ENCODE results near the gene PIGZ.

The PIGZ gene

DNA sequence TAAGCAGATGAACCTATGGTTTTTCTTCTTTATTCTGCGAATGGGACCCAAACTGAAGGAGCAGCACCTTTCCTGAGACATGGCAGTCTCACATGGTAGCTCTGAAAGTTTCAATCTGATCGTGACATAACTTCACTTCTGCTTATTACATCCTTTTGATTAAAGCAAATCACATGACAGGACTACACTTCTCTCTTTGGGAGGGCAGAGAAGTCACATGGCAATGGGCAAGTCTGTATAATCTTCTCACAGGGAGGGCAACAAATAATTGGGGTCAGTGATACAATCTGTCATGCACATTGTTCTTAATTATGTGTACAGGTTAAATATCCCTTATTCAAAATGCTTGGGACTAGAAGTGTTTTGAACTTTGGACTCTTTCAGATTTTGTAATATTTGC lies 47.9 kb downstream of the PIGZ start:
- H3K4me3 ChIP-seq: no peak overlapping the region
- TF ChIP-seq, protein P1, sequence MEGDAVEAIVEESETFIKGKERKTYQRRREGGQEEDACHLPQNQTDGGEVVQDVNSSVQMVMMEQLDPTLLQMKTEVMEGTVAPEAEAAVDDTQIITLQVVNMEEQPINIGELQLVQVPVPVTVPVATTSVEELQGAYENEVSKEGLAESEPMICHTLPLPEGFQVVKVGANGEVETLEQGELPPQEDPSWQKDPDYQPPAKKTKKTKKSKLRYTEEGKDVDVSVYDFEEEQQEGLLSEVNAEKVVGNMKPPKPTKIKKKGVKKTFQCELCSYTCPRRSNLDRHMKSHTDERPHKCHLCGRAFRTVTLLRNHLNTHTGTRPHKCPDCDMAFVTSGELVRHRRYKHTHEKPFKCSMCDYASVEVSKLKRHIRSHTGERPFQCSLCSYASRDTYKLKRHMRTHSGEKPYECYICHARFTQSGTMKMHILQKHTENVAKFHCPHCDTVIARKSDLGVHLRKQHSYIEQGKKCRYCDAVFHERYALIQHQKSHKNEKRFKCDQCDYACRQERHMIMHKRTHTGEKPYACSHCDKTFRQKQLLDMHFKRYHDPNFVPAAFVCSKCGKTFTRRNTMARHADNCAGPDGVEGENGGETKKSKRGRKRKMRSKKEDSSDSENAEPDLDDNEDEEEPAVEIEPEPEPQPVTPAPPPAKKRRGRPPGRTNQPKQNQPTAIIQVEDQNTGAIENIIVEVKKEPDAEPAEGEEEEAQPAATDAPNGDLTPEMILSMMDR (IDR thresholded peaks at IDR 0.05): no peak
- H3K27ac ChIP-seq: no peak overlapping the region
- no peak for DNase-seq (ENCODE audit: low spot score)

DNA sequence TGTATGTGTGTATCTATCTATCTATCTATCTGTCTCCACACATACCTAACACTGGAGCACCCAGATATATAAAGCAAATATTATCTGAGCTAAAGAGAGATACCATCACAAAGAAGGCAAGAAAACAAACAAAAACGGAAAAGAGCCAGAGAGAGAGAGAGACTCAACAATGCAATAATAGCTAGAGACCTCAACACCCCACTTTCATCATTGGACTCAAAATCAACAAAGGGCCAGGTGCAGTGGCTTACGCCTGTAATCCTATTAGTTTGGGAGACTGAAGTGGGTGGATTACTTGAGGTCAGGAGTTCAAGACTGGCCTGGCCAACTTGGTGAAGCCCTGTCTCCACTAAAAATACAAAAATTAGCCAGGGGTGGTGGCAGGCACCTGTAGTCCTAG lies 49.7 kb downstream of the PIGZ start:
- no peak overlapping the region for H3K27ac ChIP-seq

DNA sequence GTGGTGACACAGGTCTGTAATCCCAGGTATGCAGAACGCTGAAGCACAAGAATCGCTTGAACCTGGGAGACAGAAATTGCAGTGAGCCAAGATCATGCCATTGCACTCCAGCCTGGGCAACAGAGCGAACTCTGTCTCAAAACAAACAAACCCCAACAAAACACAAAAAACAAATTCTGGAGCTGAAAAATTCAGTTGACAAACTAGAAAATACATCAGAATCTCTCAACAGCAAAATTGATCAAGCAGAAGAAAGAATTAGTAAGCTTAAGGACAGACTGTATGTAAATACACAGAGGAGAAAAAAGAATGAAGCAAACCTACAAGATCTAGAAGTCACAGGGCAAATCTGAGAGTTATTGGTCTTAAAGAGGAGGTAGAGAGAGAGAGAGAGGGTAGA lies 51.6 kb downstream of the PIGZ start:
- DNase-seq (ENCODE audit: low spot score): no peak
- TF ChIP-seq, protein P1 (IDR thresholded peaks at IDR 0.05): no peak
- no peak overlapping the region for H3K4me3 ChIP-seq
- no peak overlapping the region for H3K27ac ChIP-seq

More for the DNA sequence above, 49.7 kb downstream of the PIGZ start:
- TF ChIP-seq, protein P1 (IDR thresholded peaks at IDR 0.05): no peak
- no peak for DNase-seq (ENCODE audit: low spot score)
- H3K4me3 ChIP-seq: no peak overlapping the region

DNA sequence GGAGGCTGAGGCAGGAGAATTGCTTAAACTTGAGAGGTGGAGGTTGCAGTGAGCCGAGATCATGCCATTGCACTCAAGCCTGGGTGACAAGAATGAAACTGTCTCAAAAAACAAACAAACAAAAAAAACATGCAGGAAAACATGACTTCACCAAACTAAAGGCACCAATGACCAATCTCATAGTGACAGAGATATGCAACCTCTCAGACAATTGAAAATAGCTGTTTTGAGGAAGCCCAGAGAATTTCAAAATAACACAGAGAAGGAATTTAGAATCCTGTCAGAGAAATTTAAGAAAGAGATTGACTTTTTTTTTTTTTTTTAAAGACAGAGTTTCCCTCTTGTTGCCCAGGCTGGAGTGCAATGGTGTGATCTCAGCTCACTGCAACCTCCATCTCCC lies 52.4 kb downstream of the PIGZ start:
- TF ChIP-seq, protein P1 (IDR thresholded peaks at IDR 0.05): no peak
- Histone ChIP-seq H3K27ac (no peak overlapping the region), H3K4me3 (no peak overlapping the region)
- DNase-seq (ENCODE audit: low spot score): no peak

DNA sequence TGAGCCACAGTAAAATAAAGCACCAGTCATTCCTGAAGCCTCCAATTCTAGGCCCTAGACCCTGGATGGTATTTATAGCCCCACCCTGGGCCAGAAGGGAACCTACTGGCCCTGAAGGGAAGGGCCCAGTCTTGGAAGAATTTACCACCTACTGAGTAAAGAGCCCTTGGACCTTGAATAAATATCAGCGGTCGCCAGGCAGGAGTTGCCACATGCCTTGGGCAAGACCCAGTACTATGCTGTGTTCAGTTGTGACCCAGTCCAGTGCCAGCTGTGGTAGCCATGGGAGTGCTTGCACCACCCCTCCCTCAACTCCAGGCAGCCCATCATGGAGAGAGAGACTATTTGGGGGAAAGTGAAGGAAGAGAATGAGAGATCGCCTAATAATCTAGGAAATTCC lies 53.3 kb downstream of the PIGZ start:
- H3K27ac ChIP-seq: no peak overlapping the region
- TF ChIP-seq, protein P1 (IDR thresholded peaks at IDR 0.05): no peak
- H3K4me3 ChIP-seq: no peak overlapping the region

DNA sequence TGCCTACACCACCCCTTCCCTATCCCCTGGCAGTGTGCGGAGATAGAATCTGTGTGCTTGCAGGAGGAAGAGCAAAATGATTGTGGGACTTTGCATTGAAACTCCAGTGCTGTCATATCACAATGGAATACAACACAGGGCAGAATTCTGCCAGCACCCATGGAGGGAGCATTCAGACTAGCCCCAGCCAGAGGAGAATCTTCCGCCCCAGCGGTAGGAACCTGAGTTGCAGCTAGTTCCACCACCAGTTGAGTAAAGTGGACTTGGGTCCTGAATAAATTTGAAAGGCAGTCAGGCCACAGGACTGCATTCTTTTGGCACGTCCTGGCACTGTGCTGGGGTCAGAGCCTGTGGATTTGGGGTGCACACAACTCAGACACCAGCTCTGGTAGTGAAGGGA lies 53.8 kb downstream of the PIGZ start:
- no peak for DNase-seq (ENCODE audit: low spot score)
- TF ChIP-seq, protein P1 (IDR thresholded peaks at IDR 0.05): no peak
- H3K27ac ChIP-seq: no peak overlapping the region
- no peak overlapping the region for H3K4me3 ChIP-seq

More for the DNA sequence above, 53.3 kb downstream of the PIGZ start:
- no peak for DNase-seq (ENCODE audit: low spot score)

DNA sequence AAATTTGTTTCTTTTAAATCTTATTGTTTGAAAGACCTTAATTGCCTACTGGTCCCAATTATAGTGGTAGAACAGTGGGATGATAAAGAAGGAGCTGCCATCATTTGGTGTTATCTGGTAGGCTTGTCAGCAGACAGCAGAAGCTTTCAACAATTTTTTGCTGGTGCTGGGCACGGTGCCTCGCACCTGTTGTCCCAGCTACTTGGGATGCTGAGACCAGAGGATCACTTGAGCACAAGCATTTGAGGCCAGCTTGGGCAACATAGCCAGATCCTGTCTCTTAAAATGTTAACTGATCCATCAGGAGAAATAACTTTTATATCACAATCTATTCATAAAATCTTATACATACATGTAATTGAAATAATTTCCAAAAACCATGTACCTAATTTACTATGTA lies 64.9 kb downstream of the PIGZ start:
- TF ChIP-seq, protein P1 (IDR thresholded peaks at IDR 0.05): no peak
- H3K27ac ChIP-seq: no peak overlapping the region
- H3K4me3 ChIP-seq: no peak overlapping the region
- DNase-seq (ENCODE audit: low spot score): no peak
